GM12872 (cell line): ENCODE results near the gene PSENEN.

ENCODE experiments used
- CTCF ChIP-seq: IDR thresholded peaks from 3 replicates; pipeline ENCODE4 v1.5.1; 2011; ENCODE audit warnings: low read depth, mild to moderate bottlenecking, low read length, moderate library complexity; ENCODE audit not compliant: insufficient read depth

The PSENEN gene

GRCh38 chr19:35788205-35788960 is 42.9 kb downstream of the PSENEN start:
- TF ChIP-seq CTCF, result no peak

- TF ChIP-seq CTCF, result no peak
These were observed 43.9 kb downstream of the PSENEN start for GRCh38 chr19:35789195-35789977.

- TF ChIP-seq CTCF, result no peak
These were observed 44.8 kb downstream of the PSENEN start for GRCh38 chr19:35789978-35790944.

GRCh38 chr19:35790981-35791813 is 45.7 kb downstream of the PSENEN start:
- TF ChIP-seq CTCF, result peak; percentile 45

GRCh38 chr19:35791814-35792279 is 46.4 kb downstream of the PSENEN start:
- TF ChIP-seq CTCF, result no peak

GRCh38 chr19:35792312-35792711 is 46.9 kb downstream of the PSENEN start:
- no peak for TF ChIP-seq CTCF
